NCI-H1105 treated with DMSO at 0.1 percent for 48 hours (cell line): ENCODE results near the gene STIM2.
"Not testable (repeated sequence)": the region's sequence is repeated elsewhere in the genome, so short reads cannot be mapped to it uniquely, and the experiment has no call there.

ENCODE experiments used
- DNase-seq: peaks from one replicate; lab custom pipeline; 2025; lab: John Stamatoyannopoulos, UW

STIM2 gene

DNA sequence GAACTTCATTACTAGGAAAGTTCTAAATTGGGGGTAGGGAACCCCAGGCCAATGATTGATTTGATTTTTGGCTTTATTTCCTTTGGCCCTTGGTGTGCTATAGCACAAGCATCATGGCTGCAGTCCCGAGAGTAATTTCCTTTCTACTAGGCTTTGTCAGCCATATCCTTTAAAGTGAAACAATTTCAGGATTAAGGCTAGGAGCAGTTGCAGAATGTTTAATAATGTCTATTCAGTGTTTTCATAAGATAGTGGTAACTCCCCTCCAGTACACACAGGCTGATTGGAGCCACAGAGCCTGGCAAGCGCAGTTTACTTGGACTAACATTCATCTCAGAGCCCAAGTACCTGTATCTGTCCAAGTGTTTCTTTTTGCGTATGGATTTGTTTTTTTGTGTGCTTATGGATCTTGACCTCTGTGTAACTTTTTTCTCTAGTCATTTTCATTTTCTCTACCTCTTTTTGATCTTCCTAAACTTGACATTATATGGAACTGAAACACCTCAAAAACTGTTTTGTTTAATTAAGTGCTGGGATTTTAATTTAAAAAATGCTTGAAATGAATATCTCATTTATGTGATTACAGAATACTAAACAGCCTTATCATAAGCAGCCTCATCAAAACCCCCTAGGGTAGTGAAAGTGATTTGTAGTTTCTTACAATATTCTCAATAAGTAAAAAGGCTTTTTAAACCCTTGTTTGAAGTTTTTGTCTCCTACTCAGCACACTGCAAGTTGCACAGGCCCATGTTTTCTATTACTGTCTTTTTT is 7.5 kb downstream of the STIM2 start:
- DNase-seq, result no peak

GRCh38 chr4:26870576-26871262 is 10.1 kb downstream of the STIM2 start:
- no peak for DNase-seq

DNA sequence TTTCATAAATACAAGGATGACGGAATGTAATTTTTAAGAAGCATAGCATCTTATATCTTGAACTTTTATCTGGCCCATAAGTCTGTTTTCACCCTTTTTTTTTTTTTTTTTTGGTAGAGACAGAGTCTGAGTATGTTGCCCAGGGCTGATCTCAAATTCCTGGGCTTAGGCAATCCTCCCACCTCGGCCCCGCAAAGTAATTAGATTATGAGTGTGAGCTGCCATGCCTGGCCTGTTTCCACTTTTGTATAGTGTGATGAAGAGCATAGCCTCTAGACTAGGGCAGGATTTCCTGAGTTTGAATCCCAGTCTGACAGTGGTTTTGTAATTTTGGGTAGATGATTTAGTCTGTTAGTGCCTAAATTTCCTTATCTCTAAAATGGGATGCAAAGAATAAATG is 11.0 kb downstream of the STIM2 start:
- no peak for DNase-seq

DNA sequence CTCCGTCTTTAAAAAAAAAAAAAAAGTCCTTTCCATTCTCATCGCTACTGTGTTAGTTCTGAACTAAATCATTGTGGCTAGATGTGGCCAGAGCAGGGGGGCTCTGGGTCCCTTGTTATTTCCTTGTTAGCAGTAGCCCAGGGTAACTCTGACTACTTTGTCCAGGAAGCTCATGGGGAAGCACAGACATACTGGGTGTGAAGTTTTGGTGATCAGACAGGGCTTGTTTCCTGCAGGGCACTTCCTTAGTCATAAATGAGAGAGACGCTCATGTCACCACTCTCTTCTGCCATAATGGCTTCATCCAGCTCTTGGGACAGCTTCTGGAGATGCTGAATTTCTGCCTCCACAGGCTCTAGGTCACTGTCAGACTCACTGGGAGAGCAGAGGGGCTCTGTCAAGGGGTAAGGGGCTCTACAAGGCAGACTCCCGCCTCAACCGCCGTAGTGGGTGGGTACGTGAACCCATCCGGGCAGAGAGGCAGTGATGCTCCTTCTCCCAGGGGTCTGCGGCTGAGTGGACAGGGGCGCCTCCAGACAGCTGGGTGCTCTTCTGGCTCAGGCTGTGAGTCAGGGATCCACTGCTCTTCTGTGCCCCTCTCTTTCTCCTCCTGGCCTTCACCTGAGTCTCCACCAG is 12.9 kb downstream of the STIM2 start:
- DNase-seq, result no peak

DNA sequence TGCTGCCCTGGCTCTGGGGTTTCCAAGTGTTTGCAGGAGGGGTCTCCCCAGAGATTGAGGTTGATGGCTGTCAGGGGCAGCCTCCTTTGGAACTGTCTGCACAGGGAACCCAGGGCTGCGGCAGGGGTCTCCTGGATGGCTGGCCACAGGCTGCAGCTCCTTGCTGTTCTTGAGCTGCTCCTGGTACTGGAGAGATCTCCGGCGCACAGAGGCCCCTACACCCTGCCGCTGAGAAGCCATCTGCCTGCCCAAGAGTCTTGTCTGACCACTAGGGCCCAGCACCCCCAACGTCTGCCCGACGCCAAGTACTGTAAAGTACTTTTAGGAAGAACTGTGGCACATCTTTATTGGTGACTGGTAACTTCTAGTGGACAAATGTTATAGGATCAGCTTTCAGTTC is 13.5 kb downstream of the STIM2 start:
- no peak for DNase-seq

GRCh38 chr4:26877406-26877805 is 16.8 kb downstream of the STIM2 start:
- no peak for DNase-seq

DNA sequence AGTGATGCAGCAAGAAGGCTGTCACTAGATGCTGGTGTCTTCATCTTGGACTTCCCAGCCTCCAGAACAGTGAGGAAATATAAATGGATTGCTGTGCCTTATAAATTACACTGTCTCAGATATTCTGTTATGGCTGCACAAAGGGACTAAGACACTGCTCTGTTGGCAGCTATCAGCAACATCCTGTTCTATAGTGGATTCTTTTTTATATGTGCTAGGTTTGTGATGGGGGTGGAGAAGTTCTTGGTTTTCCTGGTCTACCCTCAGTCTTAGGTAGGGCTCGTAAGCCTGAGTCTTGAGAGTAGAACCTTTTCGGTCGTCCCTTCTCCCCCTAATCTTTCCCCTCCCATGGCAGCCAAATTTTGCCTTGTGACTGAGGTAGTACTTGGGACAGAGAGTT is 17.3 kb downstream of the STIM2 start:
- DNase-seq, result no peak

DNA sequence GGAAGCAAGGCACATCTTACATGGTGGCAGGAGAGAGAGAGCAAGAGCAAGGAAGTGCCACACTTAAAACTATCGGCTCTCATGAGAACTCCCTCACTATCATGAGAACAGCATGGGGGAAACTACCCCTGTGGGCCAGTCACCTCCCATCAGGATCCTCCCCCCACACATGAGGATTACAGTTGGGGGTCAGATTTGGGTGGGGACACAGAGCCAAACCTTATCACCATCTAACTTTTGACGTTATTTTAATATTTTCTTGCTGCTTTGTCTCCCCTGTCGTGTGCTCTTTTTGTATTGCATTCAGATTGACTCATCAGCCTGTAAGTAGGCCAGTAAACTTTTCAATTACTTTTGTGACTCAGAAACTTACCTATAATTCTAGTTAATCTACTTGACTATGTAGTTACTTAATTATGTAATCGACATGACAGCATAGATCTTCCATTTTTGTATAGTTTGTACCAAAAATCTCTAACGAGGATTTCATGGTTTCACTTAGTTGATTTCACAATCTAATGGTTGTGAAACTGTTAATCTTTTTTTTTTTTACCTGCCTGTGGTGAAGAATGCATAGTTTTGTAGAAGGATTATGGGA is 18.3 kb downstream of the STIM2 start:
- no peak for DNase-seq

GRCh38 chr4:26879805-26880204 is 19.2 kb downstream of the STIM2 start:
- DNase-seq, result no peak

DNA sequence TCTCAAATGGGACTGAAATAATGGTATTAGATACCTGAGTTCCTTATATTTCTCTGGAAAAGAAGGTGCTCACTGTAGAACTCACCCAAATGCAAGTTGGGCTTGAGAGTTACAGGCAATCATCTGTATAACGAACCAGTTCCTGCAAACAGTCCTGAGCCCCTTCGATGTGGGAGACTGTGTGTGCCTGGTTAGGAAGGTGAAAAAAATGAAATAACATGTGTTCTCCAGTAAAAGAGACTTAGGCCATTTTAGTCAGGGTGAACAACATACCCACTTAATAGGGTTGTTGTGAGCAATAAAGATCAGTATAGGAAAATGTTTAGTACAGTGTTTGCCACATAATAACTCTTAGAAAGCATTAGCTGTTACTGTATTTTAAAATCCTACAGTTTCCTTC is 23.4 kb downstream of the STIM2 start:
- DNase-seq, result no peak

- DNase-seq, result no peak
Measured at GRCh38 chr4:26884486-26884988, 23.9 kb downstream of the STIM2 start.

DNA sequence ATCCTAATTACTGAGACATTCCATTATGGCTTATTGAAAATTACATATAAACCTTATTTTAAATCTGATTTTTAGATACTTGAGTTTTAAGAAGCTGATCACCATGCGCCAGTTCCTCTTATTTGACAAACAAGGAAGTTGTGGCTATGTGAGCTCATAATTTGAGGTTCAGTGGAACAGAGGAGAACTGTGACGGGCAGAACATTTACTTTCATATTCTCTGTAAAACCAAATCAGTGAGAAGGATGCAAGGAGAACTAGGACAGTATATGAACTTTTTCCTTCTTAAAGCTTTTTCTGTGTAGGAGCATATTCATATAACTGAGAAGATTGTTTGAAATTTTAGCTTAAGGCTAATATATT is 25.3 kb downstream of the STIM2 start:
- no peak for DNase-seq

DNA sequence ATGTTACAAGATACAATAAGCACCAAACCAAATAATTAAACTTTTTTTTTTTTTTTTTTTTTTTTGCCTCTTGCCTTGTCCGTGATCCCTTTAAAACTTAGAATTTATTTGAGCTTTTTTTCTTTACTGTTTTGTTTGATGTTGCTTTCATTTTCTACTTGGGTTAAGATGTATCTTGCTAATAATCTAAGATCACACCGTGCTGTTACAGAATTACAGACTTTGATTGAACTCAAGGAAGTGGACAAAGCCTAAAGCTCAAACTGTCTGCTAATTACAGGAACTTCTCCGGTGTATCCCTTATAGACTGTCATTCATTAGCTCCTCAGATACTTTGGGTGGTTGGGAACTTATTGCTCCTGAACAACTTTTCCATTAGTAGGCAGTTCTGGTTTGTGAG is 26.5 kb downstream of the STIM2 start:
- DNase-seq, result no peak

DNA sequence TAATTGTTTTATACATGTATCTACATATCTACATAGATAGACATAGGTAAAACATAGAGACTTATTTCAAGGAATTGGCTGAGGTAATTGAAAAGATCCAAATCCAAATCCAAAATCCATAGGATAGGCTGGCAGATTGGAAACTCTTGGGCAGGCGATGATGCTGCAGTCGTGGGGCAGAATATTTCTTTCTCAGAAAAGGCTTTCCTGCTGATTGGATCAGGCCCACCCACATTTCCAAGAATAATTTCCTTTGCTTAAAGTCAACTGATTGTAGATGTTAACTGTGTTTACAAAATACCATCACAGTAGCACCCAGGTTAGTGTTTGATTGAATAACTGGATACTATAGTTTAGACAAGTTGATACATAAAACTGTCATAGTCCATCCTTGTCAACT is 27.2 kb downstream of the STIM2 start:
- DNase-seq, result no peak

GRCh38 chr4:26889356-26889755 is 28.7 kb downstream of the STIM2 start:
- DNase-seq, result no peak

DNA sequence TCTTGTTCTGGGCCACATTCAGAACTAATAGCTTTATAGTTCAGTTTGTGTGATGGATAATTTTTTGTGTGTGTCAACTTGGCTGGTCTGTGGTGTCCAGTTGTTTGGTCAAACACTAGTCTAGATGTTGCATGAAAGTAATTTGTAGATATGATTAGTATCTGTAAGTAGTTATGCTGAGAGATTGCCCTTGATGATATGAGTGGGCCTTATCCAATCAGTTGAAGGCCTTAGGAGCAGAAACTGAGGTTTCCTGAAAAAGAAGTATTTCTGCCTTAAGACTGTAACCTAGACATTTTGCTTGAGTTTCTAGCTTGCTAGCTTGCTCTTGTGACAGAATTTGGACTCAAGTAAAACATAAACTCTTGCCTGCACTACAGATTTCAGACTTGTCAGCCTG is 30.4 kb downstream of the STIM2 start:
- DNase-seq, result no peak

- no peak for DNase-seq
Measured at GRCh38 chr4:26891867-26892266, 31.2 kb downstream of the STIM2 start.

GRCh38 chr4:26892480-26893150 is 32.0 kb downstream of the STIM2 start:
- no peak for DNase-seq

- DNase-seq, result no peak
Measured at GRCh38 chr4:26893491-26893890, 32.9 kb downstream of the STIM2 start.

DNA sequence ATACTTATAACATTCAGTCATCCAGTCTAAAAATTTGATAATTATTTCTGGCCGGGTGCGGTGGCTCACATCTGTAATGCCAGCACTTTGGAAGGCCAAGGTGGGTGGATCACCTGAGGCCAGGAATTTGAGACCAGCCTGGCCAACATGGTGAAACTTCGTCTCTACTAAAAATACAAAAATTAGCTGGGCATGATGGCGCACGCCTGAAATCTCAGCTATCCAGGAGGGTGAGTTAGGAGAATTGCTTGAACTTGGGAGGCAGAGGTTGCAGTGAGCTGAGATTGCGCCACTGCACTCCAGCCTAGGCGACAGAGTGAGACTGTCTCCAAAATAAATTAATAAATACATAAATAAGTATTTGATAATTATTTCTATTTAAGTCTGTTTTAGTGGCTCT is 34.2 kb downstream of the STIM2 start:
- not testable (repeated sequence) for DNase-seq

- no peak for DNase-seq
Measured at GRCh38 chr4:26896636-26897035, 36.0 kb downstream of the STIM2 start.

DNA sequence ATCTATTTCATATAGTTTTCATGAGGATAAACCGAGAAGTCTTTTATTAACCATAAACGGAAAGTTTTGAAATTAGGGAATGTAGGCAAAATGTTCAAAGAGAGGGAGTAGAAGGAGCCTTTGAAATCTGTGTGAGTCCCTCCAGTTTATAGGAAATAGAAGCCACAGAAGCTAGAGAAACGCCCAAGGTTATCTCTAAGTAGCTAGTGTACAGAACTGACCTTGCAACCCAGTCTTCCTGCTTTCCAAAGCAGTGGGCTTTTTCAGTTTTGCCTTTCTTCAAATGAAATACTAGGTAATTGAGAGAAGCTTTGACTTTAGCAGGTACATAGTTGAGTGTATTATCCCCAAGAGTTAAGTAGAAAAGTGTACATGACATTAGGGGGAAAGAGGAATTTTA is 39.4 kb downstream of the STIM2 start:
- no peak for DNase-seq
